GM21390 (cell line): ENCODE data around the gene HOXB3.

ENCODE experiments used
- ATAC-seq: cut with Tn5 transposase; IDR thresholded peaks from one replicate; pipeline ENCODE4 v1.9.1; 2021; ENCODE audit not compliant: unreplicated experiment

The HOXB3 gene

DNA sequence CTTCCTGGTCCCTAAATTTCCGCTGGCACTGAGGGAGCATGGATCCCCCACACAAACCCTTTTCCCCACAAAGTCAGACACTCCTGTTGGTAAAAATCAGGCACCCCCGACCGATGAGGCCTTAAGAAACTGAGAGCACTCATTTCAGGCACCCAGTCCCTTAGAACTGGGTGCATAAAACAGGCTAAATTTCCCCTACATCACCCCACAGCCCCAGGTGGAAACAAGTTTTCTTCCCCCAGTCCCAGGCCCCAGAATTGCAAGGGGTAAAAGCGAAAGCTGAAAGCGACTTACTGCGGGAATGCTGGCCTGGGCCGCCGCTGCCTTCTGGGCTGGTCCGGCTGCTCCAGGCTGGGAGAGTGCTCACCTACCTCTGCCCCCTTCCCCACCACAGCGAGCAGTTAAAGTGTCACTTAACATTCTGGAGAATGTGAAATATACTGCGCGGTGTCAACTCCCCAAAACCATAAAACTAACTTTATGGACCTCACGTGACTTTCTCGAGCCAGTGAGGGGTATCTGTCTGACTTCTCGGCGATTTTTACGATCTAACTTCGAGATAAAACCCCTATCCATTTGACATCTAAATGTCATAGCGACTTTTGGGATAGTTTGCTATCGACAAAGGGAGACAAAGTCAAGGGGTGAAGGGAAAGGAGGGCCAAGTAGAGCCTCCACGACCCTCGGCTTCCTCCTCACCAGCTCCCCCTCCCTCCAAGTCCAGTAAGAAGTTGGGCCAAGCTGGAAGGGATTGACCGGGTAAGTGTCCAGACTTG, at the start of gene HOXB3:
TSS of gene HOXB3 (minus strand) at position 411 of the 776 bp plus-strand sequence. CDS start 37,767 bp downstream, outside the sequence.
- no peak for ATAC-seq

DNA sequence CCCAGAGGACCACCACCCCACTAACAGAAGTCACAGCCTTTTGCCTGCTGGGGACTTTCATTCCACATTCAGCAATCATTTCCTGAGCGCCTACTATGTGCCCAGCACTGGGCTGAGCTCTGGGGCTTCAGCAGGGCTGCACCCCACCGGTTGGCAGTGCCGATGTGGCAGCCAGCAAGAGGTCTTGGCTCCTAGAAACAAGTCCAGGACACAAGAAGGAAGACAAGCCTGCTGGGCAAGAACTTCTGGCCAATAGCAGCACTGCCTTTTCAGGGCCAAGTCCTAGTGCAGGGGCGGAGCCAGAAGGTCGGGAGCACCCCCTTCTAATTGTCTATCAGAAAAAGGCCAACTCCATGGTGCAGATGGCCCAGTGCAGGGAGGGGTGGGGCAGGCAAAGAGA, 49.1 kb upstream of the HOXB3 start:
- ATAC-seq: no peak

DNA sequence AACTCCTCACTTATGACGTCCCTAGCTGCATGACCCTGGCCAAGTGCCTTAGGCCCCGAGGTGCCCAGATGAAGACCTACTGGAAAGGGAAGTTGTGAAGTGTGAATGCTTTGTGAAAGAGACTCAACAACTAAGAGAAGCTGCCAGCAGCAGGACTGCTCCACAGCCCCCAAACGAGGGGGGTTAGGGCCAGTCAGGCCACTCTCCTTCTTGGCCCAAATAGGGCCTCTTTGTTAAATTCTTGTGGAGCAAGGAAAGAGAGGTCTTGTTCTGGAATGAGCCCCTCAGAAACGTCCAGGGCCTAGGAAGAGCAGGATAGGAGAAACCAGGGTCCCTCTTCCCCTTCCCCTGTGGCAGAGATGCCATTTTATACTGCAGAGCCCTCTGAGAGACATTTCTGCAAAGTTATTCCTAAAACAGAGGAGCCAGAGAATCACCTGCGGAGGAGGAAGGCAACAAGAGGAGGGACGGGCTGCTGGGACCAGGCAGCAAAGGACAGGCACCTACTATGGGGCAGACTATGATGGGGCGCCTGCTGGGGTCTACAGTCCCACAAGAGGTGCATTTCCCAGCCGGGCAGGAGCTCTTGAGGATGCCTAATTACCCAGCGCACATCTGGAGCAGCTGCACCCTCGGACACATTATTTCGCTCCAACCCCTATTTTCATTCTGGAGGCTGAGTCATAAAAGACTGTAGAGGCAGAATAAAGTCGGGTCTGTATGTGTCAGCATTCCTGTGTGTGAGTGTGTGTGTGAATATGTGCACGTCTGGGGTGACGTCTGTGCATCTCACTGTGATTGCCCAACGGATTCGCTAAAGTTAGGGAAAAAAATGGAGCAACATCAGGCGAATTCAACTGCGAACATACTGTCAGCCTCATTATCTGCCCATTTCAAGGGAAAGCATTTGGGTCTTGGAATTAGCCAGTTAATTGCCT, 47.6 kb upstream of the HOXB3 start:
- no peak for ATAC-seq

DNA sequence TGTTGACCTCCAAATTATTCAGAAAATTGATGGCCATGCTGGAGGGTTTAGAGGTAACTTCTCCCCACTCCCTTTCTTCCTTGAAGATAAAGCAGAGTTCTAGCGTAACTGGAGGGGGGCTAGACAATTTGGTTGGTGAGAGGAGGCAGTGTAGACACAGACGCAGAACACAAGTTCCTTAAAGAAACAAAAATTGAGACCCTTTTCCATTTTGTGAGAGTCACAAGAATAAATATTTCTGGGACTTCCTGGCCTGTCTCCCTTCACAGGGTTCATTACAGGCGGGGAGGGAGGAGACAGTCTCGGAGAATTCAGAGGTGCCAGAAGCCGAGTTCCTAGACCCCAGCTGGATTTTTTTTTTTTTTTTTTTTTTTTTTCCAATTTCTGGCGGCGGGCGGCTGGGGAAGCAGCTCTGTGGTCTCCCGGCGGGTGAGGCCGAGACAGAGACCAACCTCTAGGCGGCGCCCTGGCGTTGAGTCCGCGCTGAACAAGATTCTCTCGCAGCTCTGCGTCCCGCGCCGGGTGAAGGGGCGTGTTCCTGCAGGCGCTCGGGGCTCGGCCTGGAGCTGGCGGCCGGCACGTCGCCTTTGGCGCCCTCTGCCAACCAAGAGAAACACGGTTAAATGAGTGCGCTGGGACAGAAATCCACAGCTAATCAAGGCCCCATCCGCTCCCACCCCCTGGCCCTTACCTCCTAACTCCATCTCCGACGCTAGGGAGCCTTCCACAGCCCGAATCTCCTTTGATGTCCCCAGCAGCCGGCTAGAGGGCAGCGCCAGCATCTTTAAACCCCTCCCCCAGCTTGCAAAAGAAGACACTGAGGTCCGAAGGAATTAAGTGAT, 46.4 kb upstream of the HOXB3 start:
- ATAC-seq: peak; percentile 60

- ATAC-seq: no peak
Measured at GRCh38 chr17:48634493-48635208, 44.6 kb upstream of the HOXB3 start.

- no peak for ATAC-seq
Measured at GRCh38 chr17:48633266-48633677, 43.2 kb upstream of the HOXB3 start.

DNA sequence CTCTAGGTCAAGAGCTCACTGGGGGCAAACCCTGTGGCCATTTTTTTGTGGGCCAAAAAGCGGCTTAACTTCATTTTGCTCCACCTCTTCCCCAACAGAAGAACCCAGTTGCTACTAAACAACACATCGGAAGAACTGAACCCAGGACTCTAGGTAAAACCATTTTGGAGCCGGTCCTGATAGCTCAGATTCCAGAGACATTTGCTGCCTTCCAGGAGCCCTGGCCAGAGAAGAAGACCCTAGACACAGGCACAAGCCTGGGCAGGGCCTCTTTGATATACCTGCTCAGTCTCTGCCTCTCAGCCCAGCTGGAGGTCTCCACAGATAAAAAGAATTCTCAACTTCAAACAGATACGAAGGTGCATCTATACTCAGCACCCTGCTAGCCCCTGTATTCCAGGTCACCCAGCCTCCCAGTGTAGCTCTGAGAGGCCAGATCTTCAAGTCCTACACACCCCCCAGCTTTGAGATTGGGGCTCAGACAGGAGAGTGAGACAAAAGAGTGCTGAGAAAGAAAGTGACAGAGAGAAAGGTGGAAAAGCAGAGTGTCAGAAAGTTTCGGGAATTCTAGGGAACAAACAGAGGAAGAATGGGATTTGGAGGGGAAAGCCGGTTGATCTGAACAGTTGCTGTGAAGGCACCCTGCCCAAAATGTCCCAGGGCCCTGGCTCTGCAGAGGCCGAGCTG, 42.7 kb upstream of the HOXB3 start:
- no peak for ATAC-seq

- no peak for ATAC-seq
Measured at GRCh38 chr17:48631693-48632578, 41.9 kb upstream of the HOXB3 start.

DNA sequence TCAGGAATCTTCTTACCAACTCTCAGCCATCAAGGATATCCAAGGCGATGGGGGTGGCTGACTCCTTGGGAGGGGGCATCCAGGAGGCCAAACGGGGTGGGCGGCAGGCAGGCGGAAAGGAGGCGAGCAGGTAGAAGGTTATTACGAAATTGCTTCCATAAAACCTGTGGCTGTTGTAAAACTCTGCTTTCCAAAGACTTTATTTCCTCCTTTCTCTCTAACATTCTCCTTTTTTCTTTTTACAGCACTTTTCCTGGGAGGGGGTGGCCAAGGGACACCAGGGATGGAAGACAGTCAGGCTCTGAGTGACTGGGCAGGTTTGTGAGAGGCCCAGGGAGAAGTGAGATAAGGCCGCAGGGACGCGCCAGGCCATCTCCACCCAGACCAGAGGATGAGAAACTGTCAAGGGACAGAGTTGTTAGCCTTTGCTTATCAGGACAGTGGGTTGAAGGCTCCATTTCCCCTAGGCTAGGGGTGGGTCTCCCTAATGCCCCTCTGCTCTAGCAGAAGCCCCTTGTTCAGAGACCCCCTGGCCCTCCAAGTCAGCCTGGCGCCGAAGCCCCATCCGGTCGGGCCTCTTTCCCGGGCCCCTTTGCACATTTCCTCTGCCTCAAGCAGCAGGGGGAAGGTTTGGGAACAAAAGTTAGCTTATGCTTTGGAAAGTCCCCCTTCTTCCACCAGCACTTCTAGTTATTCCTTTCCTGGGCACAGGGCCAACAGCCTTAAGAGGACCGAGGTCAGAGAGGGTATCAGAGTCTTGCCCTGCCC, 41.1 kb upstream of the HOXB3 start:
- no peak for ATAC-seq

DNA sequence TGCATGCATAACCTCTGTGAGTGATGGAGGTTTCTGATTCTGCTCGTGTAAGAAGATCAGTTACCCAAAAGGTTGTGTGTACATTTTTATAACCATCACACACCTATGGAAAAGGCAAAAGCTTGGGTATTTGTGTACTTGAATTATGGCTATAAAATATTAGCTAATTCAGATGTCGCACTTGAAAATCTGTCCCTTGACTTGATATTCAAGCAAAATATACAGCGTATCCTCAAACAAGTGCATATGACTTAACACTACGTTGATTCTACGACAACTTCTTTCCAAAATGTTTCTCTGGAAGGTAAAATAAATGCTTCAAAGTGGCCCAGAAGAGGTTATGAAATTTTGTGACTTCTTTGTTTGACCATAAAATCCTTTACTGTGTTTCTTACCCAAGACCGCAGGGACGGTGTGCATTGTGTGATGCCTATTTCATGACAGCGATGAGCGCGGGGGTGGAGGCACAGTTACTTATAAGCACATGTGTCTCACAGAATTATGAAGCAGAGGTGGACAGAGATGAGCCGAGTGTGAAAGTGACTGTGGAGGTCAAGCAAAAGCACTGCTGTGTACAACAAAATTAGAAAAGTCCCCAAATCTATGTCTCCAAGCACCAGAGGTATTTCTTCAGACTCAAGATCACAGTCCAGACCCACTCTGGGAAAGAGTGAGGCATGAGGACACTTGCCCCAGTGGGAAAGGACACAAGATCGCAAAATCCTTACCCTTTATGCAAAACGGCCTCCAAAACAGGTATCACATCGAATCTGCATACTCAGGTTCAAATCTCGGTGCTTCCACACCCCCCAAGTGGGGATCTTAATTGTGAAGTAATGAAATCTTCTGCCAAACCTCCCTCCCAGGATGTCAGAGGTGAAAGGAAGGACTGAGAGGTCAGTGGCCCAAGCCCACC, 40.2 kb upstream of the HOXB3 start:
- ATAC-seq: no peak

- ATAC-seq: no peak
Measured at GRCh38 chr17:48629411-48629759, 39.3 kb upstream of the HOXB3 start.

- ATAC-seq: no peak
Measured at GRCh38 chr17:48628649-48629410, 38.8 kb upstream of the HOXB3 start.

GRCh38 chr17:48627623-48628521, 37.8 kb upstream of the HOXB3 start:
- no peak for ATAC-seq

GRCh38 chr17:48627118-48627597, 37.1 kb upstream of the HOXB3 start:
- ATAC-seq: no peak
